Neural cell (in vitro differentiated cells): ENCODE results near the gene FMN2. TPM values are rescaled to one million over a fixed set of nuclear protein-coding genes. Genes with fewer than 3 reads are reported as not detected.

Experiments used
- H2AFZ ChIP-seq: fragments of 200-600, 300-800 bp; sonication (generic), shearing (Covaris generic); 2 replicates; pipeline ENCODE4 v1.6.0; 2014; ENCODE audit warnings: low read depth, mild to moderate bottlenecking, antibody characterized with exemption, low read length, moderate library complexity
- H3F3A ChIP-seq: fragments of 200-600 bp; shearing (Covaris generic); 2 replicates; pipeline ENCODE4 v1.6.1; 2016; ENCODE audit warnings: mild to moderate bottlenecking, moderate library complexity, mixed read lengths, antibody characterized with exemption, low read length; ENCODE audit not compliant: insufficient read depth, poor library complexity, severe bottlenecking
- H3K27ac ChIP-seq: fragments of 200-600, 300-800 bp; sonication (generic), shearing (Covaris generic); 2 replicates; pipeline ENCODE4 v1.5.1; 2014; ENCODE audit warnings: mild to moderate bottlenecking, low read length, moderate library complexity
- H3K27me3 ChIP-seq: fragments of 300-800, 200-600 bp; sonication (generic), shearing (Covaris generic); 2 replicates; pipeline ENCODE4 v1.6.0; 2014; ENCODE audit warnings: mild to moderate bottlenecking, low read depth, low read length, moderate library complexity; ENCODE audit not compliant: insufficient read depth
- H3K36me3 ChIP-seq: fragments of 300-800, 200-600 bp; sonication (generic), shearing (Covaris generic); 2 replicates; pipeline ENCODE4 v1.5.1; 2014; ENCODE audit warnings: mild to moderate bottlenecking, antibody characterized with exemption, low read length, moderate library complexity; ENCODE audit not compliant: insufficient read depth
- H3K4me2 ChIP-seq: fragments of 300-800, 200-600 bp; sonication (generic), shearing (Covaris generic); 2 replicates; pipeline ENCODE4 v1.6.0; 2014; ENCODE audit warnings: mild to moderate bottlenecking, low read length
- H3K4me3 ChIP-seq: fragments of 300-800, 200-600 bp; sonication (generic), shearing (Covaris generic); 2 replicates; pipeline ENCODE4 v1.5.1; 2014; ENCODE audit warnings: mild to moderate bottlenecking, low read length, moderate library complexity
- H3K79me2 ChIP-seq: fragments of 200-600 bp; shearing (Covaris generic); replicated peaks from 2 replicates; pipeline ENCODE4 v1.6.0; 2014; ENCODE audit warnings: mild to moderate bottlenecking, low read length, moderate library complexity; ENCODE audit not compliant: insufficient read depth
- H3K9ac ChIP-seq: fragments of 300-800, 200-600 bp; sonication (generic), shearing (Covaris generic); 2 replicates; pipeline ENCODE4 v1.6.1; 2016; ENCODE audit warnings: mild to moderate bottlenecking, low read length, mixed read lengths
- H3K9me2 ChIP-seq: fragments of 200-600 bp; shearing (Covaris generic); 2 replicates; pipeline ENCODE4 v1.6.1; 2016; ENCODE audit warnings: mild to moderate bottlenecking, low read length, mixed read lengths; ENCODE audit not compliant: insufficient read depth
- H3K9me3 ChIP-seq: fragments of 200-600, 300-800 bp; sonication (generic), shearing (Covaris generic); 2 replicates; pipeline ENCODE4 v1.6.1; 2016; ENCODE audit warnings: mild to moderate bottlenecking, mixed run types, low read length, moderate library complexity, mixed read lengths
- H4K20me1 ChIP-seq: fragments of 200-600 bp; shearing (Covaris generic); 2 replicates; pipeline ENCODE4 v1.6.1; 2016; ENCODE audit warnings: mild to moderate bottlenecking, mixed run types; ENCODE audit not compliant: insufficient read depth
- CTCF ChIP-seq: fragments of 450-650 bp; IDR thresholded peaks from 2 replicates; pipeline ENCODE4 v1.5.1; 2014; ENCODE audit warnings: antibody characterized with exemption, mild to moderate bottlenecking, moderate library complexity; ENCODE audit not compliant: poor library complexity, severe bottlenecking
- EP300 ChIP-seq: fragments of 450-650 bp; conservative IDR thresholded peaks from 2 replicates; pipeline ENCODE4 v1.6.1; 2014; ENCODE audit warnings: antibody characterized with exemption, mild to moderate bottlenecking, moderate library complexity; ENCODE audit not compliant: poor library complexity, severe bottlenecking
- EZH2 ChIP-seq: fragments of 200-600, 300-800 bp; shearing (Covaris generic), sonication (generic); IDR thresholded peaks from 2 replicates; pipeline ENCODE4 v1.6.1; 2014; ENCODE audit warnings: antibody characterized with exemption, low read length, borderline replicate concordance, mild to moderate bottlenecking; ENCODE audit not compliant: insufficient read depth, poor library complexity, severe bottlenecking
- MXI1 ChIP-seq: fragments of 450-650 bp; conservative IDR thresholded peaks from 2 replicates; pipeline ENCODE4 v1.6.1; 2014; ENCODE audit warnings: antibody characterized with exemption, mild to moderate bottlenecking; ENCODE audit not compliant: poor library complexity, severe bottlenecking
- POLR2AphosphoS5 ChIP-seq: IDR thresholded peaks from 2 replicates; pipeline ENCODE4 v1.6.1; 2012
- RAD21 ChIP-seq: fragments of 450-650 bp; conservative IDR thresholded peaks from 2 replicates; pipeline ENCODE4 v1.6.1; 2014; ENCODE audit warnings: antibody characterized with exemption, mild to moderate bottlenecking, moderate library complexity
- SMC3 ChIP-seq: fragments of 450-650 bp; conservative IDR thresholded peaks from 2 replicates; pipeline ENCODE4 v1.6.1; 2014; ENCODE audit warnings: antibody characterized with exemption, mild to moderate bottlenecking, moderate library complexity; ENCODE audit not compliant: poor library complexity
- TAF1 ChIP-seq: IDR thresholded peaks from 2 replicates; pipeline ENCODE4 v1.6.1; 2012; ENCODE audit warnings: low read depth
- polyA plus RNA-seq: library from polyadenylated mRNA; depleted of rRNA; stranded (reverse); fragments of >200 nt; gene quantifications from 2 replicates; pipeline ENCODE4 v1.2.3, GENCODE V29; 2014
- TF ChIP-seq, protein P1 (sequence below): IDR thresholded peaks from 2 replicates; pipeline ENCODE4 v1.6.1; 2012; ENCODE audit warnings: borderline replicate concordance

The FMN2 gene
- polyA plus RNA-seq, 1 donor from 2014 or later: 23.9 TPM

DNA sequence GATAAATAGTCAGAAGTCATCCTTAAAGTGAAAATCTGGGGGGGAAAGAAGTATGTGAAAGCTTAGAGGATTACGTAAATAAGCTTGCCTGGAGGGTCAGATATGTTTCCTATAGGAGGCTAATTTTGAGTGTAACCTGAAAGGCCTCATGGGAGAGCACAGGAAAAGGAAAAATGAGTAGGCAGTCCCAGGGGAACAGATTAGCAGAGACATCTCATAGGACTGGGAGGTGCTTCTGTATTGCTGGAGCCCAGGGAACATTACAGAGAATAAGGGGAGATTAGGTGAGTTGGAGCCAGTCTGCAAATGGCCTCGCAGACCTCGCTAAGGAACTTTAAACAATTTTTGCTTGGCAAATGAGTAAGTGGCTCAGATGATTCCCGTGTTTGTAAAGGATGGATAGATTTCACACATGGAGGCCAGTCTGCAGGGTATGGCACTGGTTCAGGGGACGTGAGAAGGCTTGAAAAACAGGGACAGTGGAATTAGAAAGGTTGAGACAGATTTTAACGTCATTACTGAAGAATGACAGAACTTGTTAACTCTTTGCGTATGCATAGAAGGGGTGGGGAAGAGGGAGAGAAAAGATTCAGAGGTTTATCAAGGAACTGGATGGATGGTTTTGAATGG lies 371.2 kb downstream of the FMN2 start:
- Histone ChIP-seq H3K79me2 (no peaks in the 10 kb centered on the region), H3K9me2 (no peaks in the 10 kb centered on the region), H3K9ac (no peak overlapping the region), H4K20me1 (no peaks in the 10 kb centered on the region), H3K4me2 (no peak overlapping the region), H3K36me3 (no peaks in the 10 kb centered on the region), H3K27me3 (no peaks in the 10 kb centered on the region), H3K9me3 (no peaks in the 10 kb centered on the region), H3F3A (no peaks in the 10 kb centered on the region), H3K27ac (no peak overlapping the region), H2AFZ (no peak overlapping the region), H3K4me3 (no peak overlapping the region)
- TF ChIP-seq CTCF: no peak
- TF ChIP-seq, protein P1, sequence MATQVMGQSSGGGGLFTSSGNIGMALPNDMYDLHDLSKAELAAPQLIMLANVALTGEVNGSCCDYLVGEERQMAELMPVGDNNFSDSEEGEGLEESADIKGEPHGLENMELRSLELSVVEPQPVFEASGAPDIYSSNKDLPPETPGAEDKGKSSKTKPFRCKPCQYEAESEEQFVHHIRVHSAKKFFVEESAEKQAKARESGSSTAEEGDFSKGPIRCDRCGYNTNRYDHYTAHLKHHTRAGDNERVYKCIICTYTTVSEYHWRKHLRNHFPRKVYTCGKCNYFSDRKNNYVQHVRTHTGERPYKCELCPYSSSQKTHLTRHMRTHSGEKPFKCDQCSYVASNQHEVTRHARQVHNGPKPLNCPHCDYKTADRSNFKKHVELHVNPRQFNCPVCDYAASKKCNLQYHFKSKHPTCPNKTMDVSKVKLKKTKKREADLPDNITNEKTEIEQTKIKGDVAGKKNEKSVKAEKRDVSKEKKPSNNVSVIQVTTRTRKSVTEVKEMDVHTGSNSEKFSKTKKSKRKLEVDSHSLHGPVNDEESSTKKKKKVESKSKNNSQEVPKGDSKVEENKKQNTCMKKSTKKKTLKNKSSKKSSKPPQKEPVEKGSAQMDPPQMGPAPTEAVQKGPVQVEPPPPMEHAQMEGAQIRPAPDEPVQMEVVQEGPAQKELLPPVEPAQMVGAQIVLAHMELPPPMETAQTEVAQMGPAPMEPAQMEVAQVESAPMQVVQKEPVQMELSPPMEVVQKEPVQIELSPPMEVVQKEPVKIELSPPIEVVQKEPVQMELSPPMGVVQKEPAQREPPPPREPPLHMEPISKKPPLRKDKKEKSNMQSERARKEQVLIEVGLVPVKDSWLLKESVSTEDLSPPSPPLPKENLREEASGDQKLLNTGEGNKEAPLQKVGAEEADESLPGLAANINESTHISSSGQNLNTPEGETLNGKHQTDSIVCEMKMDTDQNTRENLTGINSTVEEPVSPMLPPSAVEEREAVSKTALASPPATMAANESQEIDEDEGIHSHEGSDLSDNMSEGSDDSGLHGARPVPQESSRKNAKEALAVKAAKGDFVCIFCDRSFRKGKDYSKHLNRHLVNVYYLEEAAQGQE: no peak
- no peak for TF ChIP-seq TAF1
- TF ChIP-seq MXI1: no peak
- no peak for TF ChIP-seq EZH2
- TF ChIP-seq EP300: no peak

GRCh38 chr1:240464099-240464498 lies 372.4 kb downstream of the FMN2 start:
- Histone ChIP-seq H3K27ac (no peak overlapping the region), H3K4me2 (no peak overlapping the region)

More at GRCh38 chr1:240464099-240464498, 372.4 kb downstream of the FMN2 start:
- H3K79me2 ChIP-seq: no peaks in the 10 kb centered on the region
- no peak overlapping the region for H2AFZ ChIP-seq
- TF ChIP-seq POLR2AphosphoS5: no peak
- TF ChIP-seq SMC3: no peak
- TF ChIP-seq, protein P1: no peak
- TF ChIP-seq MXI1: no peak
- no peak for TF ChIP-seq CTCF
- TF ChIP-seq EP300: no peak
- no peak for TF ChIP-seq TAF1
- no peak for TF ChIP-seq RAD21
- no peak for TF ChIP-seq EZH2
- no peak overlapping the region for H3K9ac ChIP-seq
- H3K27me3 ChIP-seq: no peaks in the 10 kb centered on the region
- no peaks in the 10 kb centered on the region for H3K9me2 ChIP-seq
- H3K4me3 ChIP-seq: no peak overlapping the region
- H4K20me1 ChIP-seq: no peaks in the 10 kb centered on the region
- H3K9me3 ChIP-seq: no peaks in the 10 kb centered on the region
- H3K36me3 ChIP-seq: no peaks in the 10 kb centered on the region
- no peaks in the 10 kb centered on the region for H3F3A ChIP-seq
